ENCODE measurements around the gene TP63.

The TP63 gene

GRCh38 chr3:189848395-189849040, 217.3 kb downstream of the TP63 start:
- no peak for DNase-seq (ENCODE audit: low read depth)
- no peak for TF ChIP-seq CTCF (IDR thresholded peaks at IDR 0.05; ENCODE audit: low read depth, low read length, missing control alignments)
- H3K4me3 ChIP-seq (ENCODE audit: low read depth, low read length), result no peak overlapping the region

DNA sequence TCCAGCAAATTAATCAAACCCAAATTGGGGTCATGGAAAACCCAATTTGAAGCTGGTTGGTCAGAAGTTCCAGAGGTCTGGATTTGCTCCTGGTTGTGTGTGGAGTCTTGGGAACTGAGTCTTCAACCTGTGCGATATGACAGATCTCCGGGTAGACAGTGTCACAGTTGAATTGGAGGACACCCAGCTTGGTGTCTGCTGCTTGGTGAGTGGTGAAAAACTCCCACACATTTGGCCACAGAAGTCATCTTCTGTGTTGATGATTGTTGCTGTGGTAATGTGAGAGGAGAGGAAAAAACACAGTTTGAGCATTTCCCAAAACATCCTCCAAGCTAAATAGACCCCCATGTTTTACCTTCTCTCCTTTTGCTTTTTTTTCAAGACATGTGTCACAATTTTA, 218.1 kb downstream of the TP63 start:
- no peak for DNase-seq (ENCODE audit: low read depth)
- no peak for TF ChIP-seq CTCF (IDR thresholded peaks at IDR 0.05; ENCODE audit: low read depth, low read length, missing control alignments)
- H3K4me3 ChIP-seq (ENCODE audit: low read depth, low read length), result no peak overlapping the region

GRCh38 chr3:189851682-189852081, 220.5 kb downstream of the TP63 start:
- TF ChIP-seq CTCF (IDR thresholded peaks at IDR 0.05; ENCODE audit: low read depth, low read length, missing control alignments), result no peak
- no peak overlapping the region for H3K4me3 ChIP-seq (ENCODE audit: low read depth, low read length)
- no peak for DNase-seq (ENCODE audit: low read depth)

DNA sequence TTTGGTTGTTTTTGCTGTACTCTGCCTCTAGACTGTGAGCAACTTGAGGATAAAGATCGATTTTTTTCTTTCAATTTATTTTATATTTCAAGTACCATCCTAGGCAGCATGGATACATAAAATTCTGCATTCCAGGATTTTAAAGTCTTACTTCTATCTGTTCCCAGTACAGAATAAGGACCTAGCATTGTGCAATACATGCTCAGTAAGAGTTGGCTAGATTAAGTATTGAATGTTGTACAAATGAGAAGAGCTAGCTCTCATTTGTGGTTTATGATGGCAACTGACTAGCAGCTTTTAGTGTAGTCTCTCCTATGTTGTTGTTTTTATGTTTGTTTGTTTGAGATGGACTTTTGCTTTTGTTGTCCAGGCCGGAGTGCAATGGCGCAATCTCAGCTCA, 222.7 kb downstream of the TP63 start:
- no peak for TF ChIP-seq CTCF (IDR thresholded peaks at IDR 0.05; ENCODE audit: low read depth, low read length, missing control alignments)
- DNase-seq (ENCODE audit: low read depth), result no peak
- H3K4me3 ChIP-seq (ENCODE audit: low read depth, low read length), result no peak overlapping the region

GRCh38 chr3:189860296-189860695, 229.1 kb downstream of the TP63 start:
- no peak overlapping the region for H3K4me3 ChIP-seq (ENCODE audit: low read depth, low read length)
- TF ChIP-seq CTCF (IDR thresholded peaks at IDR 0.05; ENCODE audit: low read depth, low read length, missing control alignments), result no peak
- DNase-seq (ENCODE audit: low read depth), result no peak

GRCh38 chr3:189862385-189862998, 231.3 kb downstream of the TP63 start:
- H3K4me3 ChIP-seq (ENCODE audit: low read depth, low read length), result no peak overlapping the region
- DNase-seq (ENCODE audit: low read depth), result no peak
- no peak for TF ChIP-seq CTCF (IDR thresholded peaks at IDR 0.05; ENCODE audit: low read depth, low read length, missing control alignments)

DNA sequence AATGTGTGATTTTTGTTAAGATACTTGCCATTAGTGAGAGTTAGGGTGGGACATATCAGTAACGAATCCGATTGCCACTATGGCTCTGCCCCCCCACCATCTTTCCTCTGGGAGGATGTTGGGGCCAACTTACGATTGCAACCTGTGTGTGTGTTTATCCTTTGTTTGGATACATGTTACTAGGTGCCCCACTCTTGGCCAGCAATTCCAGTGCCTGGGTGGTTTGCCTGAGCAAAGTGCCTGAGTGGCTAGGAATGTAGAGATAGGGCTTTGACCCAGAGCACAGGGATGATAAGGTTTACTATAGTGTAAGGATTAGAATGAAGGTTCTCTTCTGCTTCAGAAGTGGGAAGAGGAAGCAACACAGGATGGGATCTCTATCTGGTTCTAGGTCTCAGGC, 231.8 kb downstream of the TP63 start:
- DNase-seq (ENCODE audit: low read depth), result no peak
- no peak for TF ChIP-seq CTCF (IDR thresholded peaks at IDR 0.05; ENCODE audit: low read depth, low read length, missing control alignments)

More for the DNA sequence above, 231.8 kb downstream of the TP63 start:
- H3K4me3 ChIP-seq (ENCODE audit: low read depth, low read length), result no peak overlapping the region

Measured in GM12864 (cell line).